Ecto neural progenitor cell (in vitro differentiated cells): ENCODE measurements around the gene NUP93.

ENCODE experiments used
- DNase-seq: peaks from one replicate; pipeline ENCODE4 v3.0.0-alpha.2; 2018; ENCODE audit warnings: low spot score

Gene NUP93

GRCh38 chr16:56743840-56744239, 13.9 kb downstream of the NUP93 start:
- no peak for DNase-seq

DNA sequence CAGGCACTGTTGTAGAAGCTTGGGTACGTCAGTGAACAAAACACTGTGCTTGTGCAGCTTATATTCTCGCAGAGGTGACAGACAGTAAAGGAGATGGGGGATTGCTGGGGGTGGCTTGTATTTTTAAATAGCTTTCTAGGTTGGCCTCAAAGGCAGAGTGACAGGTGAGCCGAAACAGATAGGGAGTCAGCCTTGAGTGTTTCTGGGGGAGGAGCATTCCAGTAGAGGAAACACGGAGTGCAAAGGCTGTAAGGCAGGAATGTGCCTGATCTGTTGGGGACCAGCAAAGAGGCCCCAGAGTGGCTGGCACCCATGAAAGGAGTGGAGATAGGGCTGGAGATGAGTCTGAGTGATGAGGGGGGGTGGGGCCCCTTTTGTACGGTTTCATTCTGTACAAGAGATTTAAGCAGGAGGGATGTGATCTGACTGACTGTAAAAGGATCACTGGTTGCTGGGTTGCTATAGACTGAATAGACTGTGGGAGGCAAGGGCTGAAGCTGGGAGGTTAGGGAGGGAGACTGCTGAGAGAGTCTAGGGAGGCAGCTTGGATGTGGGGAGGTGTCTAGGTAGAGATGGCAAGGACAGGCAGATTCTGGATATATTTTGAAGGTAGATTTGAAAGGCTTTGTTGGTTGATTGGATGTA, 15.2 kb downstream of the NUP93 start:
- no peak for DNase-seq

- DNase-seq: no peak
Observed at GRCh38 chr16:56747486-56748045, 17.6 kb downstream of the NUP93 start.

DNA sequence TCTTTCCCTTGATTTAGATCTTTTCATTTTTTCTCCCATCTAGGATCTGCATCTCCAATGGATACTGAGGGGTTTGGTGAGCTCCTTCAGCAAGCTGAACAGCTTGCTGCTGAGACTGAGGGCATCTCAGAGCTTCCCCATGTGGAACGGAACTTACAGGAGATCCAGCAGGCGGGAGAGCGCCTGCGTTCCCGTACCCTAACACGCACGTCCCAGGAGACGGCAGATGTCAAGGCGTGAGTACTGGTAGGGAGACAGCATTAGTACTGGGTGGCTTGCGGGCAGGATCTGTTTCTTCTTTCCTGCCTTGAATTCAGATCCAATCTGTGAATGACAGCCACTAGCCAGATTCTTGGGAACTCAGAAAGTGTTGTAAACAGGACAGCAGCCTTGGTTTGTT, 18.3 kb downstream of the NUP93 start:
- DNase-seq: no peak

GRCh38 chr16:56748826-56749225, 18.9 kb downstream of the NUP93 start:
- no peak for DNase-seq

GRCh38 chr16:56749672-56750491, 20.0 kb downstream of the NUP93 start:
- no peak for DNase-seq

GRCh38 chr16:56753410-56753809, 23.5 kb downstream of the NUP93 start:
- DNase-seq: no peak

DNA sequence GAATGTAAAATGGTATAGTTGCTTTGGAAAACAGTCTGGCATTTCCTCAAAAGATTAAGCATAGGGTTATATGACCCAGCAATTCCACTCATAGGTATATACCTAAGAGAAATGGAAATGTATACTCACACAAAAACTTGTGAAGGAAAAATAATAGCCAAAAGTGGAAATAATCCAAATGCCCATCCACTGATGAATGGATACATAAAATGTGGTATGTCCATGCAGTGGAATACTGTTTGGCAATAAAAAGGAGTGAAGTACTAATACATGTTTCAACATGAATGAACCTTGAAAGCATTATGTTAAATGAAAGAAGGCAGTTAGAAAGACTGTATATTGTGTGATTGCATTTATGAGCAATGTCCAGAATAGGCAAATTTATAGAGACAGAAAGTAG, 25.1 kb downstream of the NUP93 start:
- DNase-seq: no peak

DNA sequence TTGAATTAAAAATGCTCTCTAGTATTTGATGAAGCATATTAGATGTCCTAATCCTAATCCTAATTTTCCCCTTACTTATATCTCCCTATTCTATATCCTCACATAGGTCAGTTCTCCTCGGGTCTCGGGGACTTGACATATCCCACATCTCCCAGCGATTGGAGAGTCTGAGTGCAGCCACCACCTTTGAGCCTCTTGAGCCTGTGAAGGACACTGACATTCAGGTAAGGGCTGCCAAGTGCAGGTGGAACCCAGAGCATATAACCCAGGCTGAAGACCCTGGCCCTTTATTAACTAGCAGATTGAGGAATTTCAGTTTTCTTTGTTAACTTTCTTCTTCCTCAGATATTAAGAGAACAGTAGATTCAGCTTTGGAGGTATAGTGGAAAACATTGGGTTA, 28.5 kb downstream of the NUP93 start:
- DNase-seq: no peak

DNA sequence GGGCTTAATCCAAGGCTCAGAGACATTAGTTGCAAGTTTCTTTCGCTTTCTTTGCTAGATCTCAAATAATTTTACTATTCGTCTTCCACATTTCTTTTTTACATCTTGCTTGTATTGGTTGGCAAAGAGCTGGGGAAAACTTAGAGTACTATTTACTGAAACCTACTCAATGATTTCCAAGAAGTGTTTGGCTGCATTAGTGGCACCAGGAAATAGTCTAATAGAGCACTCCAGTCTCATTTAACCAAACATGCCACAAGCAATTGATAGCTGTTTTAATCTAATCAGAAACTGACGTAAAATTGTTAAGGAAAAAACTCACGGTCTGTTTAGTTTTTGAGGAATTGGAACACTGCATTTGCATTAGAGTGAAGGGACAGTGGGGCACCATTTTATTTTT, 29.0 kb downstream of the NUP93 start:
- no peak for DNase-seq

DNA sequence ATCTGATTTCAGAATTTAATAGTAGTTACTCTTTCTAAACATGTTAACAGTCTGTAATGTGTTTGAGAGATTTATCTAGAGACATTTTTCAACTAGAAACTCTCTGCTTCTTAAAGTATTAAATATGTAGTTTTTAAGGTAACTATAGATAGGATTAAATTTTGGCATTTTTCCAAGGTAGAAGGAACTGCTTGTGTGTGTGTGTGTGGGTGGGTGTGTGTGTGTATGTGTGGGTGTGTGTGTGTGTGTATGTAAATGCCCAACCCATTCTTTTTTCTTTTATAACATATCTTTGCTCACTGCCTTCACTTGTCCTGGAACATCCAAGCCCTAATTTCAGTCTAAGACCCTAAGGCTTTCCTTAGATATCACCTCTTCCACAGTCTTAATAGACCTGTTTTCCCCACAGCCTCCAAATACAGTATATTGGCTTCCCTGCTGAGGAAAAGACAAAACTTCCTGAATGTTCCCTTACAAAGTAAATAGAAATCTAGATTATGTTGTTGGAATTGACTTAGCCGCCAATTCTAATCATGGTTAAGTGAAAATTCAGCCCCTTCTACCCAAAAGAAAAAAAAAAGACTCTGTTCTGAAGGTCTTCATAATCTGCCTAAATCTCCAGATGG, 33.5 kb downstream of the NUP93 start:
- no peak for DNase-seq

DNA sequence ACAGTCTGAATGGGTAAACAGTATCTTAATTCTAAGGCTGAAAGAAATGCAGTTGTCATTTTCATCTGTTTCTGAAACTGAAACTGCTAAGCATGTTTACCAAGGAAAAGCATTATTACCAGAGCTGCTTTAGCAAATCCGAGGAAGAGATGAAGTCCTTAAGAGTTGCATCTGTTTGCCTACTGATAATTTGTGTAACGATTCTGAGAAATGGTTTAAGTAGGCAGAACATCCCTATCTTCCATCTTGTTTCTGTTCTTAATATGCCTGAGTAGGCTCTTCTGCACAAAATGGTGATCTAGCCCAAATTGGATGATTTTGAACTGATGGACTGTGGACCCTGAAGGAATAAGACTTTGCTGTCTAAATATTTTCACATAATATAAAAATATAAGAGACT, 34.9 kb downstream of the NUP93 start:
- no peak for DNase-seq

DNA sequence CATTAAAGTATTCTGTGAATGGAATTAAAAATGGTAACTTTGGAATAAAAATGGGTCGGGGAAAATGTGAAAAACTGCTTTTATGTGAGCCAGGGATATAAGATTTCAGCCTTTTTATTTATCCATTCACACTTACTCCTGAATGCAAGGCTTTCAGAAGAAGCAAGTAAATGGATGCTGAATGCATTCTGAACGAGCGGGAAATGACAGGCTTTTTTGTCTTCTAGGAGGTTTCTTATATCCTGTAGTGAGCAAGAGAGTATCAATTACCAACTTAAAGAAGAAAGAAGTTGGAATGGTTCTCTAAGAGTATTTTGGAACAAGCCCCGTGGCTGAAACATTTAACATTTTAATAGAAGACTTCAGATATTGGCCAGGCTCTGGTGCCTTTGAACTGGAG, 36.0 kb downstream of the NUP93 start:
- no peak for DNase-seq

GRCh38 chr16:56767024-56767423, 37.1 kb downstream of the NUP93 start:
- DNase-seq: no peak

DNA sequence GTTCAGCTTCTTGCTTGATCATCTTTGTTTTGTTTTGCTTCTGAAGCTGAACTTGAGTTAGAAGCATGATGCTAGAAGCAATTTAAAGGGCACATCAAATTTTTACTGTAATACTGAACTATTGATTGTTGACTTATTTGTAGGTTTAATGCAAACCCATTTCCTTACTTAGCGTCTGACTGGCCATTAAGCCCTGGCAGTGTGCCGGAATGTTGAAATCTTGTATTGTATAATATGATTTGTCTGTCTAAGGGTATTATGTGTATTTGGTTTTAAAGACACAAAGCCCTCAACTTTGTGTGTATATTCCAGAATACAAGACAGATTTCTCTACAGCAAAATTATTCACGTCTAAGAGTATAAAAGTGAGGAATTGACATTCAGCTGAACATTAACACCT, 39.7 kb downstream of the NUP93 start:
- no peak for DNase-seq

GRCh38 chr16:56771558-56772279, 41.8 kb downstream of the NUP93 start:
- DNase-seq: no peak

DNA sequence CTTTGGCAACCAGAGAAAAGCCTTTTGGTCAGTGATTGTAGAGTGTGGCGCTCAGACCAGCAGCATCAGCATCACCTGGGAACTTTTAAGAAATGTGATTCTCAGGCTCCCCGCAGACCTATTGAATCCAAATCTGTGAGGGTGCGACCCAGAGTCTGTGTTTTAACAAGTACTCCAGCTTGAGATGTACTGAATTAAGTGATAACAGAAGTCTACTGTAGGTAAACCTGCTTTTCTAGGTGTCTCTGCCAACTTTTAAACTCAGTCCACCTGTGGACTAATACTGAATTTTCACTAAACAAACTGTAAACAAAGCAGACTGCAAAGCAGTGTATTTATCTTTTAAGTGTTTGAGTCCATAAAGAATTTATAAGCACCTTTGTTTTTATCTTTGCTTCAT, 43.6 kb downstream of the NUP93 start:
- DNase-seq: no peak

DNA sequence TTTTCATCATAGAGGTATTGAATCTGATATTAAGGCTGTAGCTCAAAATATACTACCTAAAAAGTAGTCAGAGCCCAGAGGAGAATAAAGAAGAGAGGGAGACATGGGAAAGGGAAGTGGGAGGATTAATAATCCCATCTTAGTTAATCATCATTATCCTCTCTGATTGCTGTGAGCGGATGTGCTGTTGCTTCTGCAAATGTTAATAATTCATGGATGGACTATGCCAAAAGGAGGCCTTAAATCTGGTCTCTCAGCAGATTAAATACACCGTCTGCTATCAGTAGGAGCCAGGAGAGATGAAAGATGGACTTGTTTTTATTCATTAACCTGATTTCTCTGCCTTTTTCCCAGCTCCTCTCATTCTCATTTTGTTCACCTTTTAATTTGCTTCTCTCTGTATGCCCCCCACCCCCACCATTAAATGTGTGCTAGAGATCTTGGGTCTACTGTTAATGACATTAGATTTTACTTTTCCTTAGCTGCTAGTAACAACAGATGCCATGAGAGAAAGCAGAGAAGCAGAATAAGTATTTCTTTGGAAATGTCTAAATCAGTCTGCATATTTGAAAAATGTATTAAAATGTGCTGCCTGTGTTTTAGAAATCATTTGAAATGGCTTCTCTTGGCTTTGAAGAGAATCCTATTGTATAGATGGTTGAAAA, 44.2 kb downstream of the NUP93 start:
- DNase-seq: no peak

DNA sequence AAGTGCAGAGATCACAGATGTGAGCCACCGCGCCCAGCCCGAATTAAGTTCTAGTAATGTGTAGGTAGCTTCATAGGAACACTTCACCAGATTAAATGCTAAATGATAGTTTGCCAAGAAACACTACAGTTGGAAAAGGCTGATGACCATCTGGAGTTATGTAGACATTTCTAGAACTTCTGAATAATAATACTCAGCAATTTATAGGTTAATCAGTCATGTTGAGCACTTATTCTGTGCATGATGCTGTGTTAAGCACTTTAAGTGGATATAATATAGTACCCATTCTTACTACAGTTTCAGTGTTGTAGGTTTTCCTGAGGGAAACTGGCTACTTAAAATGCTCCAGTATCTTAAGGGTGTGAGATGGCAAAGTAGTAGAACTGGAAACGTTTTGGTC, 45.2 kb downstream of the NUP93 start:
- no peak for DNase-seq

DNA sequence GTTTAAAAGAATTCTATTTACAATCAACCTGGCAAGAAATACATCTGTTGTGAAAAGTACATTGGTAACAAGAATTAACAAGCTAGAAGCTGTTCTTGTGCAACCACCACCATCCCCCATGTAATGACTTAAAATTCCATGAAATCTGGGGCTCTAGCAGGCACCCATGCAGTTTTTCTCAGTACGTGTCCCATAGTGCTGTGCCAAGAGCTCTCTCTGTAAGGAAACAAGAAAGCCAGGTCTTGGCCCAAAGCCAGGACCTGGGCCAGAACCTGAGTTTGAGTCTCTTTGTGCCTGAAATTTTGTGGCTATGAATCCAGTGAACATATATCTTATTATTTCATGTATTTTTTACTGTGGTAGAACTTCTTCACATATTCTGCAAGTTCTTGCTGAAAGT, 46.6 kb downstream of the NUP93 start:
- DNase-seq: no peak

DNA sequence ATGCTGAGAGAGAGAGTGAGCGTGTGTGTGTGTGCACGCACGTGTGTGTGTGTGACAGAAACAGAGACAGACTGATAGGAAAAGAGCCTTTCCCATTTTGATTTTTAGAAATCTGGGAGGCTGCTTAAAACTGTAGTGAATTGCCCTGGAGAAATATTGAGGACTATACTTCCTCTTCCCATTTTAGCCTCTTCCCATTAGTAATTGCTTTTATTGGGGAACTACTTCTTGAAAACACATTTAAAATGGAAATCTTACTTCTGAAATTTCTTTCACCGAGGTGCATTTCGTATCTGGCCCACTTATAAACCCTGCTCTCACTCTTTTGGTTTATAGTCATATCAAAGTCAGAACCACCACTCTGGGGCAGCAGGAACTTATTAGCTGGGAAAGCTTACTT, 47.1 kb downstream of the NUP93 start:
- DNase-seq: no peak

DNA sequence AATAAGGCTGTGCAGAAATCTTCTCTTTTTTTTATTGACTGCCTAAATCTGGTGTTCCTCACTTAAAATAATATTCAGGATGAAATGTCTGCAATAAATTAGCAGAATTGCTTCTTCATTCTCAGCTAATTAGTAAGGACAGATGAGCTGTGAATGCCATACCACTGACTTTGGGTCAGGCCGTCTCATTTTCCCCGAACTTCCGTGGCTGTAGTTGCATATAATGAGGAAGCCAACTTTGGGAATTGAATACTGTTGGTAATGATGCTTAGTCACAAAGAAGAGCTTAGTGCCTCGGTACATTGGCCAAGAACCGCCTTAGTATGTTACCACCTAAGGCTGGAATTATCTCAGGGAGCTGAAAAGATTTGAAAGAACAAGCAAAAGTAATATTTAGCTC, 47.6 kb downstream of the NUP93 start:
- no peak for DNase-seq
